ENCODE data around the gene MAS1L.

MAS1L gene

DNA sequence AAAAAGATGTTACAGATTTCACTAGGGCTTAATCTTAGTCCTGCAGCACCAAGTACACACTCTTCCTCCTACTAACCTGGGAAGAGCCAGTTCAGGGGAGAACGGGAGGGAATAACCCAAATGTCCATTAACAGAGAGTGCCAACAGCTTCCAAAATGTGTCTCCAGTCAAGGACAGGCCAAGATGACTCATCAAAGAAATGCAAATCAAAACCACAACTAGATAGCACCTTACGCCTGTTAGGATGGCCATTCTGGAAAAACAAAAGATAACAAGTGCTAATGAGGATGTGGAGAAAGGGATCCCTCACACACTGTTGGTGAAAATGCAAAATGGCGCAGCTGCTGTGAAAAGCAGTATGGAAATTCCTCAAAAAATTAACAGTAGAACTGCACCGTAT lies 3.8 kb upstream of the MAS1L start:
- H2BK5ac ChIP-seq (ENCODE audit: low read depth, low read length, poor library complexity, severe bottlenecking), result no peak overlapping the region
- no peak overlapping the region for H4K8ac ChIP-seq (ENCODE audit: low read length)
- H3K79me1 ChIP-seq (replicated peaks; ENCODE audit: low read length, poor library complexity, severe bottlenecking), result no peaks in the 10 kb centered on the region
- H3K18ac ChIP-seq (ENCODE audit: low read depth in 1 of 2, low read length in 2 of 2), result no peak overlapping the region
- H3K9ac ChIP-seq (ENCODE audit: low read length), result no peak overlapping the region
- H3K4me1 ChIP-seq (ENCODE audit: control insufficient read depth, insufficient read depth, low read depth, low read length), result no peaks in the 10 kb centered on the region
- H3K4me3 ChIP-seq (ENCODE audit: insufficient read depth in 1 of 2, low read depth in 1 of 2, low read length in 2 of 2), result no peak overlapping the region
- WGBS, result 50% methylated on average over 3 of the region's 4 CpGs
- no peak overlapping the region for H2BK120ac ChIP-seq (ENCODE audit: low read depth, low read length)
- H3K9me3 ChIP-seq (ENCODE audit: control insufficient read depth, low read length), result no peaks in the 10 kb centered on the region
- H3K27me3 ChIP-seq (ENCODE audit: control insufficient read depth in 1 of 2, insufficient read depth in 1 of 2, low read length in 2 of 2), result no peaks in the 10 kb centered on the region
- H3K23ac ChIP-seq (ENCODE audit: low read length in 2 of 2), result no peak overlapping the region
- no peaks in the 10 kb centered on the region for H3K36me3 ChIP-seq (ENCODE audit: control insufficient read depth in 1 of 2, insufficient read depth in 2 of 2, low read depth in 1 of 2, low read length in 2 of 2)
- no peak overlapping the region for H4K91ac ChIP-seq (ENCODE audit: low read length)
- no peak overlapping the region for H2AFZ ChIP-seq (ENCODE audit: low read depth, low read length)
- no peak overlapping the region for H3K4ac ChIP-seq (ENCODE audit: low read depth in 1 of 2, low read length in 2 of 2)
- no peak overlapping the region for H2BK15ac ChIP-seq (ENCODE audit: low read depth, poor library complexity, severe bottlenecking)
- no peak overlapping the region for H3K27ac ChIP-seq (ENCODE audit: low read length, poor library complexity, severe bottlenecking)
- no peak overlapping the region for H2BK12ac ChIP-seq (ENCODE audit: low read length in 2 of 2)
- H3K14ac ChIP-seq (ENCODE audit: low read length in 2 of 2), result no peak overlapping the region
- H2AK5ac ChIP-seq (ENCODE audit: low read length, severe bottlenecking), result no peak overlapping the region
- no peak for DNase-seq
- no peak overlapping the region for H3K4me2 ChIP-seq (ENCODE audit: low read length, poor library complexity, severe bottlenecking)

DNA sequence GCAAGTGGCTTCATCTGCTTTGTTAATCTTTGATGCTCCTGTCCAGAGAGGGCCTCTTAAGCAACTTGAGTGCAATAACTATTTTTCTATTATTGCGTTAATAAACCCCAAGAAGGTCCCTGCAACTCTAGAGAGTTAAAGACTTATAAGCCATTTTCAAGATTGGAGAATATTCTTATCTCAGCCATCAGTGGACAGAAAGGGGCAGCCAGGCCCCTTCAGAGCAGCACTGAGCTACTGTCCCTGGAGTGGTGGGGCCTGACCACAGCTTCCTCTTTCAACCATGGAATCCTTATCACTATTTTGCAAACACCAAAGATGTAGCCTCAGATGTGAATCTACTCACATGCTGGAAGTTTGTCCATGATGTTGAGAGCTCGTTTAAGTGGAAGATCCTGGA lies 2.8 kb upstream of the MAS1L start:
- no peak overlapping the region for H3K4me2 ChIP-seq (ENCODE audit: low read length, poor library complexity, severe bottlenecking)
- no peak overlapping the region for H3K27ac ChIP-seq (ENCODE audit: low read length, poor library complexity, severe bottlenecking)
- H3K23ac ChIP-seq (ENCODE audit: low read length in 2 of 2), result no peak overlapping the region
- no peak overlapping the region for H3K14ac ChIP-seq (ENCODE audit: low read length in 2 of 2)
- no peak overlapping the region for H4K8ac ChIP-seq (ENCODE audit: low read length)
- H2BK15ac ChIP-seq (ENCODE audit: low read depth, poor library complexity, severe bottlenecking), result no peak overlapping the region
- H4K91ac ChIP-seq (ENCODE audit: low read length), result no peak overlapping the region
- H3K79me1 ChIP-seq (replicated peaks; ENCODE audit: low read length, poor library complexity, severe bottlenecking), result no peaks in the 10 kb centered on the region
- no peak for DNase-seq
- no peaks in the 10 kb centered on the region for H3K9me3 ChIP-seq (ENCODE audit: control insufficient read depth, low read length)
- H3K4ac ChIP-seq (ENCODE audit: low read depth in 1 of 2, low read length in 2 of 2), result no peak overlapping the region
- 58% methylated on average over 2 of the region's 2 CpGs for WGBS
- no peak overlapping the region for H2BK12ac ChIP-seq (ENCODE audit: low read length in 2 of 2)
- no peak overlapping the region for H3K4me3 ChIP-seq (ENCODE audit: insufficient read depth in 1 of 2, low read depth in 1 of 2, low read length in 2 of 2)
- H2BK120ac ChIP-seq (ENCODE audit: low read depth, low read length), result no peak overlapping the region
- no peak overlapping the region for H2AFZ ChIP-seq (ENCODE audit: low read depth, low read length)
- no peaks in the 10 kb centered on the region for H3K36me3 ChIP-seq (ENCODE audit: control insufficient read depth in 1 of 2, insufficient read depth in 2 of 2, low read depth in 1 of 2, low read length in 2 of 2)
- no peaks in the 10 kb centered on the region for H3K4me1 ChIP-seq (ENCODE audit: control insufficient read depth, insufficient read depth, low read depth, low read length)
- no peak overlapping the region for H3K9ac ChIP-seq (ENCODE audit: low read length)
- H2AK5ac ChIP-seq (ENCODE audit: low read length, severe bottlenecking), result no peak overlapping the region
- no peaks in the 10 kb centered on the region for H3K27me3 ChIP-seq (ENCODE audit: control insufficient read depth in 1 of 2, insufficient read depth in 1 of 2, low read length in 2 of 2)
- H2BK5ac ChIP-seq (ENCODE audit: low read depth, low read length, poor library complexity, severe bottlenecking), result no peak overlapping the region
- no peak overlapping the region for H3K18ac ChIP-seq (ENCODE audit: low read depth in 1 of 2, low read length in 2 of 2)

DNA sequence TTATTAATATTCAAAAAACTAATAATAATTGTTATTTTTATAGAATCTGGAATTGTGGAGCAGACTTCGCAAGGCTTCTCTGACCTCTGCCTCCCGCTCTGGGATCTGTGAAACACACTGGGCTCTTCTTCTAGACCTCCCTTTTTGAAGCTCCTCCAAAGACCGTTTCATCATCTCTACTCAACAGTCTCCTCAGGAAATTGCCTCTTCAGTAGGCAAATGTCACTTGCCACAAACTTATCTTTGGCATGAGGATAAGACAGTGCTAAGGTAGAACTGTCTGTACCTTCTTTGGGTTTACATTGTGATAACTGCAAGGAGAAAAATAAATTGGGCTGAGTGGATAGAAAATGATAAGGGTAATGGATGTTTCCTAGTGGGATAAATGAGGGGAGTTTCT lies 2.3 kb upstream of the MAS1L start:
- Histone ChIP-seq H3K18ac (ENCODE audit: low read depth in 1 of 2, low read length in 2 of 2) (no peak overlapping the region), H2BK120ac (ENCODE audit: low read depth, low read length) (no peak overlapping the region), H2BK5ac (ENCODE audit: low read depth, low read length, poor library complexity, severe bottlenecking) (no peak overlapping the region), H2BK15ac (ENCODE audit: low read depth, poor library complexity, severe bottlenecking) (no peak overlapping the region), H3K4ac (ENCODE audit: low read depth in 1 of 2, low read length in 2 of 2) (no peak overlapping the region), H4K91ac (ENCODE audit: low read length) (no peak overlapping the region), H2AFZ (ENCODE audit: low read depth, low read length) (no peak overlapping the region), H3K9ac (ENCODE audit: low read length) (no peak overlapping the region), H3K23ac (ENCODE audit: low read length in 2 of 2) (no peak overlapping the region), H2BK12ac (ENCODE audit: low read length in 2 of 2) (no peak overlapping the region), H2AK5ac (ENCODE audit: low read length, severe bottlenecking) (no peak overlapping the region), H3K27me3 (ENCODE audit: control insufficient read depth in 1 of 2, insufficient read depth in 1 of 2, low read length in 2 of 2) (no peaks in the 10 kb centered on the region), H4K8ac (ENCODE audit: low read length) (no peak overlapping the region), H3K36me3 (ENCODE audit: control insufficient read depth in 1 of 2, insufficient read depth in 2 of 2, low read depth in 1 of 2, low read length in 2 of 2) (no peaks in the 10 kb centered on the region), H3K27ac (ENCODE audit: low read length, poor library complexity, severe bottlenecking) (no peak overlapping the region), H3K14ac (ENCODE audit: low read length in 2 of 2) (no peak overlapping the region), H3K4me1 (ENCODE audit: control insufficient read depth, insufficient read depth, low read depth, low read length) (no peaks in the 10 kb centered on the region), H3K4me2 (ENCODE audit: low read length, poor library complexity, severe bottlenecking) (no peak overlapping the region), H3K79me1 (replicated peaks; ENCODE audit: low read length, poor library complexity, severe bottlenecking) (no peaks in the 10 kb centered on the region), H3K4me3 (ENCODE audit: insufficient read depth in 1 of 2, low read depth in 1 of 2, low read length in 2 of 2) (no peak overlapping the region), H3K9me3 (ENCODE audit: control insufficient read depth, low read length) (no peaks in the 10 kb centered on the region)
- WGBS, result 91% methylated on average over 2 of the region's 3 CpGs
- no peak for DNase-seq

DNA sequence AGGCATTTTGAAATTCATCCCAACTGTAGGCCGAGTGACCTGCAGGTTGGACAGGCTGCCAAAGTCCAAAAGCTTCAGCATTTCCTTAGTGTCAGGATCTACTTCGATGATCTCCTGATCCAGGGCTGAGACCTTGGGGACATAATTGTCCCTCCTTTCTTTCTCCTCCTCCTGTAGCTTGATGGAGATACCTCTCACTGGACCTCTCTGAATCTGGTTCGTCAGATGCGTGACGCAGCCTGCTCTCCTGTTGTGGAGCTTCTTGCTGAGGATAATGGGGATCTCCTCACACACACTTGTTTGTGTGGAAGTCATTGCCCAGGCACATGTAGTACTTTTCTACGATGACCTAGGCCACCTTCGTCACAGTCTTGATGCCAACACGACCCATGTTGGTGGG lies 1.5 kb upstream of the MAS1L start:
- WGBS, result 90% methylated on average over 6 of the region's 8 CpGs
- Histone ChIP-seq H2BK12ac (ENCODE audit: low read length in 2 of 2) (no peak overlapping the region), H3K4me2 (ENCODE audit: low read length, poor library complexity, severe bottlenecking) (no peak overlapping the region), H3K18ac (ENCODE audit: low read depth in 1 of 2, low read length in 2 of 2) (no peak overlapping the region), H3K23ac (ENCODE audit: low read length in 2 of 2) (no peak overlapping the region), H3K4me1 (ENCODE audit: control insufficient read depth, insufficient read depth, low read depth, low read length) (no peaks in the 10 kb centered on the region), H2AK5ac (ENCODE audit: low read length, severe bottlenecking) (no peak overlapping the region), H2BK120ac (ENCODE audit: low read depth, low read length) (no peak overlapping the region), H4K91ac (ENCODE audit: low read length) (no peak overlapping the region), H3K36me3 (ENCODE audit: control insufficient read depth in 1 of 2, insufficient read depth in 2 of 2, low read depth in 1 of 2, low read length in 2 of 2) (no peaks in the 10 kb centered on the region), H3K27ac (ENCODE audit: low read length, poor library complexity, severe bottlenecking) (no peak overlapping the region), H4K8ac (ENCODE audit: low read length) (no peak overlapping the region), H2BK15ac (ENCODE audit: low read depth, poor library complexity, severe bottlenecking) (no peak overlapping the region), H3K4ac (ENCODE audit: low read depth in 1 of 2, low read length in 2 of 2) (no peak overlapping the region), H3K79me1 (replicated peaks; ENCODE audit: low read length, poor library complexity, severe bottlenecking) (no peaks in the 10 kb centered on the region), H3K9ac (ENCODE audit: low read length) (no peak overlapping the region), H3K27me3 (ENCODE audit: control insufficient read depth in 1 of 2, insufficient read depth in 1 of 2, low read length in 2 of 2) (no peaks in the 10 kb centered on the region), H3K4me3 (ENCODE audit: insufficient read depth in 1 of 2, low read depth in 1 of 2, low read length in 2 of 2) (no peak overlapping the region), H2BK5ac (ENCODE audit: low read depth, low read length, poor library complexity, severe bottlenecking) (no peak overlapping the region), H3K14ac (ENCODE audit: low read length in 2 of 2) (no peak overlapping the region), H2AFZ (ENCODE audit: low read depth, low read length) (no peak overlapping the region), H3K9me3 (ENCODE audit: control insufficient read depth, low read length) (no peaks in the 10 kb centered on the region)
- no peak for DNase-seq

All from mesenchymal stem cell (in vitro differentiated cells and primary cell).